Frontal cortex (tissue), 4 donors: ENCODE measurements around the gene SHISA7. TPM values are rescaled to one million over a fixed set of nuclear protein-coding genes. Genes with fewer than 3 reads are reported as not detected.
"Not testable (repeated sequence)": the region's sequence is repeated elsewhere in the genome, so short reads cannot be mapped to it uniquely, and the experiment has no call there.

Experiments
- DNase-seq, 2 donors: peaks; one replicate each; pipeline ENCODE4 v3.0.0; 2012; ENCODE audit warnings: low spot score in 2 of 2
- FAIRE-seq: peaks from 2 replicates; lab custom pipeline; 2012; peaks lifted over from hg19 to GRCh38; lab: Jason Lieb, UNC
- total RNA-seq: library from RNA; depleted of rRNA; stranded (reverse); fragments of >200 nt; gene quantifications from one replicate; pipeline ENCODE4 v1.2.3, GENCODE V29; 2014
- donor health status: control.
- donor health status: control.
- donor health status: control.

Gene SHISA7
- total RNA-seq, 1 donor from 2014 or later: 4.5 TPM

GRCh38 chr19:55432241-55432959, 10.7 kb downstream of the SHISA7 start:
- no peak for FAIRE-seq

GRCh38 chr19:55431183-55431582, 11.9 kb downstream of the SHISA7 start:
- no peak for DNase-seq
- no peak for FAIRE-seq

More at GRCh38 chr19:55432241-55432959, 10.7 kb downstream of the SHISA7 start:
- no peak for DNase-seq

GRCh38 chr19:55426042-55426441, 17.1 kb downstream of the SHISA7 start:
- peak; percentile 99 for FAIRE-seq

DNA sequence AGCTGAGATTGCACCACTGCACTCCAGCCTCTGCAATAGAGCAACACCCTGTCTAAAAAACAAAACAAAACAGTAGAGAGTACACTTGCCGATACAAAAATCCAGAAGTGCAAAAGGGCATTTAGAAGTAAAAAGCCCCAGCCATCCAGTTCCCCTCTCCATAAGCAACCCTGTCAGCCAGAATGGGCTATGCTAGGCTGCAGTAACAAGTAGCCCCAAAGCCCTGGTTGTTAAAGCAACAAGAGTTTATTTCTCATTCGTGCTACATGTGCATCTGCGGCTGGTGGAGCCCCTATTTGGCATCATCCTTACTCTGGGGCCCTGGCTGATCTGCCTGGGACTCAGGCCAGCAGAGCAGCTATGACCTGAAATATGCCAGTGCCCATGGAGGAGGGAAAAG, 18.6 kb downstream of the SHISA7 start:
- DNase-seq: no peak

More at GRCh38 chr19:55426042-55426441, 17.1 kb downstream of the SHISA7 start:
- no peak for DNase-seq

GRCh38 chr19:55423225-55424005, 19.7 kb downstream of the SHISA7 start:
- FAIRE-seq (no peak), DNase-seq (no peak)

More for the DNA sequence above, 18.6 kb downstream of the SHISA7 start:
- FAIRE-seq: no peak

DNA sequence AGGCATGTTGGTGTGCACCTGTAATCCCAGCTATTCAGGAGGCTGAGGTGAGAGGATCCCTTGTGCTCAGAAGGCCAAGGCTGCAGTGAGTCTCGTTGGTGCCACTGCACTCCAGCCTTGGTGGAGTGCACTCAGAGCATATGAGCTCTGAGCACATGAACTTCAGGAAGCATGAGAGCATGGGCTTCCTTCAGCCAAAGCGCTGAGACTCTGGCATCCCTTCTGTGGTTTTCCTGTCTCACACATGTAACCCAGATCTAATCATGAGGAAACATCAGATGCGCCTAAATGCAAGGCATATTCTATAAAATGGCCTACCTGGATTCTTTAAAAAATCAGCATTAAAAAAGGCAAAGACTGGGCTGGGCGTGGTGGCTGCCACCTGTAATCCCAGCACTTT, 21.8 kb downstream of the SHISA7 start:
- DNase-seq, FAIRE-seq: not testable (repeated sequence)

GRCh38 chr19:55419624-55420236, 23.4 kb downstream of the SHISA7 start:
- DNase-seq (no peak), FAIRE-seq (no peak)

GRCh38 chr19:55419103-55419502, 24.0 kb downstream of the SHISA7 start:
- FAIRE-seq (no peak), DNase-seq (no peak)

DNA sequence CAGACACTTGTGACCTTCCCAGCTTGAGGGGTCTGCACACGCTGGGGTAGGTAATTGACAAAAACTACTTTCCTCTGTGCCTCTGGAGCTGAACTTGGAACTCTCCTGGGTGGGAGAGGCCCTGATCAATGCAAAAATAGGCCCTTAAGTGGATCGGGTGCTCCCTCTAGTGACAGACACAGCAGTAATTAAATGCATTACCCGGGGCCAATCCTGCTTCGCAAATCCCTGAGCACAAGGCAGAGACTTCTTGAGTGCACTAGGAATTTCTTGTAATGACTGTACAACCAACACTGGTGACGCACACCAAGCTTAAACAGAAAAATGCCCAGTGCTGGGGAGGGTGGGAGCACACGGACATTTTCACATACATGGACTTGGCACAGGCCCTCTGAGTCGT, 24.9 kb downstream of the SHISA7 start:
- FAIRE-seq (no peak), DNase-seq (peak in 1 of 2 donors; percentile 70)

GRCh38 chr19:55410168-55410567, 32.9 kb downstream of the SHISA7 start:
- DNase-seq: no peak
- no peak for FAIRE-seq

DNA sequence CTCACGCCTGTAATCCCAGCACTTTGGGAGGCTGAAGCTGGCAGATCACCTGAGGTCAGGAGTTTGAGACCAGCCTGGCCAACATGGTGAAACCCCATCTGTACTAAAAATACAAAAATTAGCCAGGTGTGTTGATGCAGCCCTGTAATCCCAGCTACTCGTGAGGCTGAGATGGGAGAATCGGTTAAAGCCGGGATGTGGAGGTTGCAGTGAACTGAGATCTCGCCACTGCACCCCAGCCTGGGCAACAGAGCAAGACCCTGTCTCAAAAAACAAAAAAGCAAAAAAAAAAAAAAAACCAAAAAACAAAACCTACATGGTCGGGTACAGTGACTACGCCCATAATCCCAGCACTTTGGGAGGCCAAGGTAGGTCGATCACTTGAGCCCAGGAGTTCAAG, 33.9 kb downstream of the SHISA7 start:
- FAIRE-seq, DNase-seq: not testable (repeated sequence)

- FAIRE-seq: no peak
- no peak for DNase-seq
Observed at GRCh38 chr19:55408533-55408872, 34.6 kb downstream of the SHISA7 start.

DNA sequence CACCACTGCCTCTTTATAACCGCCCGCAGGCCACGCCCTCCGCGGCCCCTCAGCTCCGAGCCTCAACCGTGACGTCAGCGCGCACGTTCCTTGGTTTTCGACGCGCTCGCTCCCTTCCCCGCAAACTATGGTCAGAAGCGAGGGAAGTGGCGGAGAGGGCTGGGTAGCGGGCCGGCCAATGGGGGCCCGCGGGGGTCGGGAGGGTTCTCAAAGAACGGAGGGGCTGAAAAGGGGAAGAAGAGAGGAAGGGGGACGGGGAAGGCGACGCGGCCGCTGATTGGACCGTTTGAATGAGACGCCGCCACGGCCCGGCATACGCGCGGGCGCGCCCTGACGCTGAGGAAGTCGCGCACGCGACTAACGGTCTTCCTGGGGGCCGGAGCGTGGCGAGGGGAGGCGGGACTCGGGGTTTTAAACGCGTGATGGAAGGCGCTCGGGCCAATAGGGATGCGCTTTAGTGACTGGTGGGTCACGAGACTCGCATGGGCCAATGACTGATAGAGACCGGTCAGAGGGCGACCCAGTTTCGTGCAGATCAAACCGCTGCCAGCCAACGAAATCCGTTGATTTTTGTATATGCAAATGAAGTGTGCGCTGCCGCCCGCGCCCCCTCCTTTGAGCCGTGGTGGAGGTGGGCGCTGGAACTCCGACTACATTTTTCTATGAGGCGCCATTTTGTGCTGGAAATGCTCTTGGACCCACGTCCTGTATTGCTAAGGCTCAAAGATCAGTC, 35.1 kb downstream of the SHISA7 start:
- FAIRE-seq: peak; percentile 33
- DNase-seq: peak; percentile 99

DNA sequence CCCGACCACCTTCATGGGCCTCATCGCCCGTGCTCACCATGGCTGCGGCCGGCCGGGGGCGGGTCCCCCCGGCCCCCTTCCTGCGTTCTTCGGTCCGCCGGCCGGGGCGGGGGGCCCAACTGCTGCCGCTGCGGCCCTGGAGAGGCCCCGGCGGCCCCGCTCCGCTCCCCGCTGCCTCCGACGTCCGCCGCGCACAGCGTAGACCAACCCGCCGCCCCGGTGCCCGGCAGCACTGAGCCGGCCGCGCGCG, 35.6 kb downstream of the SHISA7 start, which contains the start of gene UBE2S:
UBE2S (minus strand) TSS at position 239 of the 250 bp plus-strand sequence; CDS start at position 40, 199 bp downstream.
- not testable (repeated sequence) for FAIRE-seq

DNA sequence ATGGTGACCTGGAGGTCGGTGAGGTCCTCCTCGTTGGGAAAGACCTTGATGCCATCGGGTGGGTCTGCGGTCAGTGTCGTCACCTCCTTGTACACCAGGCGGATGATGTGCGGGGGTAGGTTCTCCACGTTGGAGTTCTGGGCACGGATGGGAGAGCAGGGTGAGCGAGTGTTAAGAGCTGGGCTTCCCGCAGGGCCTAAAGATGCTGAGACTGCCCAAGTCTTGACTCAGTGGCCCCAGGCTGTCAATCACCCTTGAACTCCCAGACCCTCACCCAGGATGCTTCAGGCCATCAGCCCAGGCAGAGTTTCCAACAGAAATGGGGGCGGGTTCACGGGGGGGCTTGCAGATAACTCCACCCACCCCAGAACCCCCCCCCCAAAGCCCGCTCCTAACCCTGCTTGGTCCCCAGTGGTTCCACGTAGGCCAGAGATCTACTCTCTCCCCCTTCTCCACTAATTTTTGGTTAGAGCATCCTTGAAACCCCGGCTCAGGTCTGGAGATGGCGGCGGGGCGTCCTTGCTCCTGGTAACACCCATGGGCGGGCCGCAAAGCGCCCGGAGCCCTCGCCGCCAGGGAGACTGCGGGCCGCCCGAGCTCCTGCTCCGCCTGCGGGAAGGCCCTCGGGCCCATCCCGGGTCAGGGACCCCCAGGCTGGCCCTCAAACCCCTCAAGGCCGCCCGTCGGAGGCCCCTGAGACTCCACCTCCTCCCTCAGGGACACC, 36.1 kb downstream of the SHISA7 start:
- FAIRE-seq (no peak), DNase-seq (no peak)

More for the DNA sequence above, 35.6 kb downstream of the SHISA7 start, which contains the start of gene UBE2S:
- DNase-seq: not testable (repeated sequence)

- no peak for FAIRE-seq
Observed at GRCh38 chr19:55406091-55406825, 36.8 kb downstream of the SHISA7 start.

GRCh38 chr19:55405638-55406037, 37.5 kb downstream of the SHISA7 start:
- DNase-seq: no peak
- FAIRE-seq: no peak

More at GRCh38 chr19:55406091-55406825, 36.8 kb downstream of the SHISA7 start:
- no peak for DNase-seq

DNA sequence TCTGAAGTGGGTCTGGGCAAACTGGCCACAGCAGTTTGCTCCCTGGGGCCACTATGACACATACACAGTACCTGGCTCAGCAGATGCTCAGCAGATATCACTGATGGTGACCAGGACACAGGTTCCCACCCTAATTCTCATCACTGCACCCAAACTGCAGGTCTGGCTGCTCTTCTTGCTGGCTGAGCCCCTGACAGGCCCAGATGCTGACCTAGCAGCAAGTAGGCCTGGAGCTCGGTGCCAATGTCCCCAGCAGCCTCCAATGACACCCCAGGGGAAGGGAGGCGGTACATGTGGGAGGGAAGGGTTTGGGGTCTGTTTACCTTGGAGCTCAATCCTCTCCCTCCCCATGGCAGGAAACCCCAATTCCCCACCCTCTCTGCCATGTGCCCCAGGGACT, 40.6 kb downstream of the SHISA7 start:
- FAIRE-seq (no peak), DNase-seq (no peak)

- not testable (repeated sequence) for FAIRE-seq, DNase-seq
Observed at GRCh38 chr19:55401390-55401789, 41.7 kb downstream of the SHISA7 start.
